AG08395 (cell line): ENCODE measurements around the gene RERE.

Experiments used
- DNase-seq: peaks from one replicate; pipeline ENCODE4 v3.0.0; 2012; ENCODE audit warnings: mixed read lengths, low spot score

Gene RERE

GRCh38 chr1:8540971-8541370, 276.5 kb downstream of the RERE start:
- DNase-seq, result no peak

GRCh38 chr1:8540261-8540941, 277.0 kb downstream of the RERE start:
- DNase-seq, result peak; percentile 63

- DNase-seq, result no peak
These were observed 277.8 kb downstream of the RERE start for GRCh38 chr1:8539683-8540082.

- DNase-seq, result no peak
These were observed 278.9 kb downstream of the RERE start for GRCh38 chr1:8538502-8538901.

- no peak for DNase-seq
These were observed 279.4 kb downstream of the RERE start for GRCh38 chr1:8537991-8538390.

- no peak for DNase-seq
These were observed 280.9 kb downstream of the RERE start for GRCh38 chr1:8536515-8536914.

- DNase-seq, result no peak
These were observed 283.5 kb downstream of the RERE start for GRCh38 chr1:8533907-8534306.

- no peak for DNase-seq
These were observed 284.3 kb downstream of the RERE start for GRCh38 chr1:8533124-8533523.

GRCh38 chr1:8529901-8530300, 287.5 kb downstream of the RERE start:
- DNase-seq, result no peak

- no peak for DNase-seq
These were observed 289.5 kb downstream of the RERE start for GRCh38 chr1:8527941-8528340.

- peak; percentile 76 for DNase-seq
These were observed 291.7 kb downstream of the RERE start for GRCh38 chr1:8525558-8526275.

GRCh38 chr1:8525216-8525557, 292.3 kb downstream of the RERE start:
- peak; percentile 29 for DNase-seq

GRCh38 chr1:8524627-8525157, 292.7 kb downstream of the RERE start:
- no peak for DNase-seq

- DNase-seq, result no peak
These were observed 293.7 kb downstream of the RERE start for GRCh38 chr1:8523666-8524206.

- DNase-seq, result no peak
These were observed 296.9 kb downstream of the RERE start for GRCh38 chr1:8520483-8520966.

GRCh38 chr1:8519167-8519566, 298.3 kb downstream of the RERE start:
- DNase-seq, result no peak

GRCh38 chr1:8518490-8518801, 299.0 kb downstream of the RERE start:
- DNase-seq, result no peak

GRCh38 chr1:8517661-8518489, 299.6 kb downstream of the RERE start:
- peak; percentile 20 for DNase-seq

GRCh38 chr1:8516793-8517556, 300.5 kb downstream of the RERE start:
- DNase-seq, result no peak

GRCh38 chr1:8516278-8516777, 301.1 kb downstream of the RERE start:
- DNase-seq, result no peak

GRCh38 chr1:8512504-8512903, 304.9 kb downstream of the RERE start:
- DNase-seq, result no peak
